ENCODE measurements around the gene RBBP8. TPM values are rescaled to one million over a fixed set of nuclear protein-coding genes. Genes with fewer than 3 reads are reported as not detected.

Gene RBBP8
- total RNA-seq, 1 experiment from 2014 or later = 46.7 TPM

DNA sequence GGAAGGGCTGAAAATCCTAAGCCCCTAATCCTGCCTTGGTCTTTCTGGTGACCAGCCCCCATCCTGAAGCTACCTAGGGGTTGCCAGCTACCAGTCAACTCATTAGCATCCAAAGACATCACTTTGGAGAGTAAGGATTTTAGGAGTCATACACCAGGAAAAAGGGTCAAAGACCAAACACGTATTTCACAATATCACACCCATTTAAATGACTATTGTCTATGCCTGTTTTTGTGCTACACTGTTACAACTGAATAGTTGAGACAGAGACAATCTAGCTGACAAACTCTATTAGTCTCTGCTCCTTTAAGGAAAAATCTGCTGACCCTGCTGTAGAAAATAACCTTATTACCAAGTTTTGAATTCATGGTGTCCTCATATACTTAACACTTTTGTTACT lies 21.0 kb upstream of the RBBP8 start:
- H3K9me3 ChIP-seq = no peaks in the 10 kb centered on the region
- ChIA-PET CTCF (no interaction called here), POLR2A (no interaction called here)
- H3K4me1 ChIP-seq = peaks cover 25% of the 10 kb centered on the region
- Mint-ChIP-seq H3K27me3 (ENCODE audit: insufficient read depth, unreplicated experiment) (no peaks in the 10 kb centered on the region), H3K4me3 (ENCODE audit: unreplicated experiment) (no peak overlapping the region), H3K36me3 (ENCODE audit: insufficient read depth, unreplicated experiment) (peaks cover 5% of the 10 kb centered on the region), H3K27ac (ENCODE audit: unreplicated experiment) (no peak overlapping the region), H3K9me3 (ENCODE audit: unreplicated experiment) (no peaks in the 10 kb centered on the region), H3K4me1 (ENCODE audit: low read depth, unreplicated experiment) (peaks cover 24% of the 10 kb centered on the region)
- H3K4me3 ChIP-seq (ENCODE audit: low read depth, low read length) = no peak overlapping the region
- H3K36me3 ChIP-seq (ENCODE audit: control insufficient read depth, insufficient read depth, low read length) = no peaks in the 10 kb centered on the region
- BruUV-seq (replicated peaks) = no TSS peak
- TF ChIP-seq, protein P1, sequence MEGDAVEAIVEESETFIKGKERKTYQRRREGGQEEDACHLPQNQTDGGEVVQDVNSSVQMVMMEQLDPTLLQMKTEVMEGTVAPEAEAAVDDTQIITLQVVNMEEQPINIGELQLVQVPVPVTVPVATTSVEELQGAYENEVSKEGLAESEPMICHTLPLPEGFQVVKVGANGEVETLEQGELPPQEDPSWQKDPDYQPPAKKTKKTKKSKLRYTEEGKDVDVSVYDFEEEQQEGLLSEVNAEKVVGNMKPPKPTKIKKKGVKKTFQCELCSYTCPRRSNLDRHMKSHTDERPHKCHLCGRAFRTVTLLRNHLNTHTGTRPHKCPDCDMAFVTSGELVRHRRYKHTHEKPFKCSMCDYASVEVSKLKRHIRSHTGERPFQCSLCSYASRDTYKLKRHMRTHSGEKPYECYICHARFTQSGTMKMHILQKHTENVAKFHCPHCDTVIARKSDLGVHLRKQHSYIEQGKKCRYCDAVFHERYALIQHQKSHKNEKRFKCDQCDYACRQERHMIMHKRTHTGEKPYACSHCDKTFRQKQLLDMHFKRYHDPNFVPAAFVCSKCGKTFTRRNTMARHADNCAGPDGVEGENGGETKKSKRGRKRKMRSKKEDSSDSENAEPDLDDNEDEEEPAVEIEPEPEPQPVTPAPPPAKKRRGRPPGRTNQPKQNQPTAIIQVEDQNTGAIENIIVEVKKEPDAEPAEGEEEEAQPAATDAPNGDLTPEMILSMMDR (IDR thresholded peaks at IDR 0.05; ENCODE audit: insufficient read depth in 1 of 2, low read depth in 1 of 2, low read length in 1 of 2, severe bottlenecking in 1 of 2, unreplicated experiment in 1 of 2) = no peak
- intact Hi-C loops (cut with micrococcal nuclease; ENCODE audit: unreplicated experiment) = no loop called here
- H3K27me3 ChIP-seq (replicated peaks; ENCODE audit: control insufficient read depth, insufficient read depth, low read length) = no peaks in the 10 kb centered on the region
- no peak for DNase-seq

DNA sequence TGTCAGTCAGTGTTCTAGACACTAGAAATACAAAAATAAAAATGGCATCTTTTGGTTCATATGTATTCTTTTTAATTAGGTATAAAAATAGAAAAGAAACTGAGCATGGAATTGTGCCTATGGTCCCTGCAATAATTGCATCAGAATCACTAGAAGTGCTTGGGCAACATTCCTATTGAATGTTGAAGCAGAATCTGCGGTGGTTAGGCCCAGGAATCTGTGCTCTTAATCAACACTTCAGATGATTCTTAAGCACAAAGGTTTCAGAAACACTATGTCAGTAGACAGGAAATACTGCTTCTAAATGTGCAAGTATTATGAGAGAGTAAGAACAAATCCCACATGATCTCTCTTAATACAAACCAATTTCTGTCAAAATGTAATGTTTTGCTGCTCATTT lies 20.3 kb upstream of the RBBP8 start:
- intact Hi-C loops (cut with micrococcal nuclease; ENCODE audit: unreplicated experiment) = no loop called here
- no peak for DNase-seq
- no TSS peak for BruUV-seq (replicated peaks)
- Histone ChIP-seq H3K36me3 (ENCODE audit: control insufficient read depth, insufficient read depth, low read length) (no peaks in the 10 kb centered on the region), H3K9me3 (no peaks in the 10 kb centered on the region), H3K27me3 (replicated peaks; ENCODE audit: control insufficient read depth, insufficient read depth, low read length) (no peaks in the 10 kb centered on the region), H3K4me1 (peaks cover 25% of the 10 kb centered on the region), H3K4me3 (ENCODE audit: low read depth, low read length) (no peak overlapping the region)
- ChIA-PET CTCF (no interaction called here), POLR2A (no interaction called here)
- TF ChIP-seq, protein P1 (IDR thresholded peaks at IDR 0.05; ENCODE audit: insufficient read depth in 1 of 2, low read depth in 1 of 2, low read length in 1 of 2, severe bottlenecking in 1 of 2, unreplicated experiment in 1 of 2) = no peak
- no peak overlapping the region for H3K27ac Mint-ChIP-seq (ENCODE audit: unreplicated experiment)
- H3K27me3 Mint-ChIP-seq (ENCODE audit: insufficient read depth, unreplicated experiment) = no peaks in the 10 kb centered on the region
- H3K9me3 Mint-ChIP-seq (ENCODE audit: unreplicated experiment) = no peaks in the 10 kb centered on the region
- no peak overlapping the region for H3K4me3 Mint-ChIP-seq (ENCODE audit: unreplicated experiment)
- peaks cover 24% of the 10 kb centered on the region for H3K4me1 Mint-ChIP-seq (ENCODE audit: low read depth, unreplicated experiment)
- peaks cover 5% of the 10 kb centered on the region for H3K36me3 Mint-ChIP-seq (ENCODE audit: insufficient read depth, unreplicated experiment)

GRCh38 chr18:22913861-22914260 lies 19.3 kb upstream of the RBBP8 start:
- BruUV-seq (replicated peaks) = no TSS peak
- ChIA-PET CTCF (interaction anchor here (1.2 to 1.3 kb wide), 2 partner anchors 19 to 100 kb away, joined by 3 to 5 read pairs; partner anchors contain the start of gene RBBP8), POLR2A (interaction anchor here (0.6 kb wide), 2 partner anchors 220 to 265 kb away, joined by 5 read pairs; no protein-coding TSS in a partner anchor)
- Mint-ChIP-seq H3K4me3 (ENCODE audit: unreplicated experiment) (peak overlapping the region; percentile 58), H3K36me3 (ENCODE audit: insufficient read depth, unreplicated experiment) (peaks cover 5% of the 10 kb centered on the region), H3K9me3 (ENCODE audit: unreplicated experiment) (no peaks in the 10 kb centered on the region), H3K27ac (ENCODE audit: unreplicated experiment) (peak overlapping the region; percentile 45), H3K27me3 (ENCODE audit: insufficient read depth, unreplicated experiment) (no peaks in the 10 kb centered on the region), H3K4me1 (ENCODE audit: low read depth, unreplicated experiment) (peaks cover 20% of the 10 kb centered on the region)
- DNase-seq = peak; percentile 86
- Histone ChIP-seq H3K4me1 (peaks cover 25% of the 10 kb centered on the region), H3K36me3 (ENCODE audit: control insufficient read depth, insufficient read depth, low read length) (no peaks in the 10 kb centered on the region), H3K9me3 (no peaks in the 10 kb centered on the region), H3K4me3 (ENCODE audit: low read depth, low read length) (no peak overlapping the region), H3K27me3 (replicated peaks; ENCODE audit: control insufficient read depth, insufficient read depth, low read length) (no peaks in the 10 kb centered on the region)
- intact Hi-C loops (cut with micrococcal nuclease; ENCODE audit: unreplicated experiment) = no loop called here
- TF ChIP-seq, protein P1 (IDR thresholded peaks at IDR 0.05; ENCODE audit: insufficient read depth in 1 of 2, low read depth in 1 of 2, low read length in 1 of 2, severe bottlenecking in 1 of 2, unreplicated experiment in 1 of 2) = no peak

Measured in Caco-2 (cell line).